Loucy (cell line): ENCODE measurements around the gene ZNF761.
"Not testable (repeated sequence)": the region's sequence is repeated elsewhere in the genome, so short reads cannot be mapped to it uniquely, and the experiment has no call there.

Experiments
- H2AFZ ChIP-seq: fragments of 200-600 bp; sonication (generic); 2 replicates; pipeline ENCODE4 v1.6.0; 2016; ENCODE audit warnings: antibody characterized with exemption, mild to moderate bottlenecking, low read length, moderate library complexity
- H3F3A ChIP-seq: fragments of 200-600 bp; 2 replicates; pipeline ENCODE4 v1.6.0; 2016; ENCODE audit warnings: antibody characterized with exemption, low read depth, mild to moderate bottlenecking
- H3K27me3 ChIP-seq: fragments of 200-600 bp; sonication (generic); 2 replicates; pipeline ENCODE4 v1.6.1; 2014; ENCODE audit warnings: low read length, mild to moderate bottlenecking; ENCODE audit not compliant: insufficient read depth, poor library complexity, severe bottlenecking
- H3K36me3 ChIP-seq: fragments of 200-600 bp; sonication (generic); 2 replicates; pipeline ENCODE4 v1.6.1; 2016; ENCODE audit warnings: low read length; ENCODE audit not compliant: insufficient read depth
- H3K4me1 ChIP-seq: fragments of 200-600 bp; sonication (generic); 2 replicates; pipeline ENCODE4 v1.5.1; 2014; ENCODE audit warnings: low read length, mild to moderate bottlenecking; ENCODE audit not compliant: insufficient read depth, poor library complexity, severe bottlenecking
- H3K4me2 ChIP-seq: fragments of 200-600 bp; sonication (generic); 2 replicates; pipeline ENCODE4 v1.6.0; 2014; ENCODE audit warnings: antibody characterized with exemption, low read length, low read depth, mild to moderate bottlenecking; ENCODE audit not compliant: poor library complexity, severe bottlenecking
- H3K4me3 ChIP-seq: fragments of 200-600 bp; sonication (generic); 2 replicates; pipeline ENCODE4 v1.5.1; 2014; ENCODE audit warnings: low read length, mild to moderate bottlenecking, mixed read lengths; ENCODE audit not compliant: poor library complexity, severe bottlenecking
- H3K79me2 ChIP-seq: fragments of 200-600 bp; sonication (generic); 2 replicates; pipeline ENCODE4 v1.6.1; 2014; ENCODE audit warnings: low read length; ENCODE audit not compliant: insufficient read depth
- H3K9ac ChIP-seq: fragments of 200-600 bp; sonication (generic); 2 replicates; pipeline ENCODE4 v1.6.0; 2014; ENCODE audit warnings: mild to moderate bottlenecking, low read depth, low read length, moderate library complexity; ENCODE audit not compliant: poor library complexity, severe bottlenecking
- H3K9me2 ChIP-seq: fragments of 200-600 bp; sonication (generic); replicated peaks from 2 replicates; pipeline ENCODE4 v1.6.1; 2016; ENCODE audit warnings: low read depth, low read length, mixed read lengths
- H3K9me3 ChIP-seq: fragments of 200-600 bp; sonication (generic); 2 replicates; pipeline ENCODE4 v1.6.1; 2014; ENCODE audit warnings: mild to moderate bottlenecking, antibody characterized with exemption, low read length, low read depth; ENCODE audit not compliant: insufficient read depth
- H4K20me1 ChIP-seq: fragments of 200-600 bp; sonication (generic); 2 replicates; pipeline ENCODE4 v1.6.0; 2014; ENCODE audit warnings: antibody characterized with exemption, low read length, mild to moderate bottlenecking; ENCODE audit not compliant: insufficient read depth, poor library complexity, severe bottlenecking
- CTCF ChIP-seq: fragments of 200-600 bp; sonication (generic); conservative IDR thresholded peaks from 2 replicates; pipeline ENCODE4 v1.5.1; 2014; ENCODE audit warnings: mild to moderate bottlenecking, antibody characterized with exemption, low read length
- EZH2phosphoT487 ChIP-seq: fragments of 200-600 bp; IDR thresholded peaks from 2 replicates; pipeline ENCODE4 v1.6.1; 2018; ENCODE audit warnings: antibody characterized with exemption, mild to moderate bottlenecking, moderate library complexity, borderline replicate concordance

The ZNF761 gene

GRCh38 chr19:53463263-53463662, 31.5 kb downstream of the ZNF761 start:
- H2AFZ ChIP-seq, result no peak overlapping the region
- H3K36me3 ChIP-seq, result no peaks in the 10 kb centered on the region
- no peak overlapping the region for H3K9ac ChIP-seq
- H3K27me3 ChIP-seq, result no peaks in the 10 kb centered on the region
- H3K79me2 ChIP-seq, result peaks cover 7% of the 10 kb centered on the region; the same call in 1 of the 2 replicates
- H3K9me2 ChIP-seq, result no peaks in the 10 kb centered on the region
- H4K20me1 ChIP-seq, result no peaks in the 10 kb centered on the region
- no peaks in the 10 kb centered on the region for H3K9me3 ChIP-seq
- no peak for TF ChIP-seq EZH2phosphoT487
- H3K4me3 ChIP-seq, result no peak overlapping the region
- H3K4me2 ChIP-seq, result no peak overlapping the region
- peaks cover 2% of the 10 kb centered on the region for H3K4me1 ChIP-seq
- H3F3A ChIP-seq, result no peaks in the 10 kb centered on the region

GRCh38 chr19:53466726-53467484, 35.1 kb downstream of the ZNF761 start:
- peak overlapping the region; percentile 96 for H2AFZ ChIP-seq
- no peaks in the 10 kb centered on the region for H3K9me3 ChIP-seq
- no peak for TF ChIP-seq CTCF
- no peak for TF ChIP-seq EZH2phosphoT487
- H3F3A ChIP-seq, result no peaks in the 10 kb centered on the region
- no peaks in the 10 kb centered on the region for H3K27me3 ChIP-seq
- H3K4me1 ChIP-seq, result peaks cover 8% of the 10 kb centered on the region
- no peaks in the 10 kb centered on the region for H4K20me1 ChIP-seq
- H3K4me3 ChIP-seq, result peak overlapping the region; percentile 95
- H3K4me2 ChIP-seq, result peak overlapping the region; percentile 97
- H3K9ac ChIP-seq, result peak overlapping the region; percentile 48
- peaks cover 10% of the 10 kb centered on the region; the same call in 1 of the 2 replicates for H3K79me2 ChIP-seq
- H3K9me2 ChIP-seq, result no peaks in the 10 kb centered on the region
- H3K36me3 ChIP-seq, result no peaks in the 10 kb centered on the region

- peak within 1 kb of the TSS; percentile 95 for H3K4me3 ChIP-seq
- H3K27me3 ChIP-seq, result no peaks in the 10 kb centered on the region
Measured at GRCh38 chr19:53467485-53468262, 35.9 kb downstream of the ZNF761 start, which contains the start of gene ZNF813. TSS of gene ZNF813 (plus strand) at chr19:53467733. CDS start at chr19:53483823, 16,090 bp downstream.

GRCh38 chr19:53468628-53469027, 36.8 kb downstream of the ZNF761 start:
- not testable (repeated sequence) for H3K9me2 ChIP-seq, H3K36me3 ChIP-seq, H3K9me3 ChIP-seq, H3F3A ChIP-seq, H4K20me1 ChIP-seq, H2AFZ ChIP-seq, H3K27me3 ChIP-seq, H3K4me1 ChIP-seq
- H3K9ac ChIP-seq, result peak overlapping the region; percentile 87
- H3K79me2 ChIP-seq, result peaks cover 17% of the 10 kb centered on the region; the same call in 1 of the 2 replicates
- peak overlapping the region; percentile 95 for H3K4me3 ChIP-seq
- H3K4me2 ChIP-seq, result peak overlapping the region; percentile 97

More at GRCh38 chr19:53467485-53468262, 35.9 kb downstream of the ZNF761 start, which contains the start of gene ZNF813:
- Histone ChIP-seq H4K20me1 (no peaks in the 10 kb centered on the region), H3K9me3 (no peaks in the 10 kb centered on the region), H3K9me2 (no peaks in the 10 kb centered on the region), H3K36me3 (no peaks in the 10 kb centered on the region), H3K79me2 (peaks cover 16% of the 10 kb centered on the region; the same call in 1 of the 2 replicates), H3K9ac (peak within 1 kb of the TSS; percentile 87), H3K4me2 (peak within 1 kb of the TSS; percentile 97), H2AFZ (peak within 1 kb of the TSS; percentile 96), H3K4me1 (peaks cover 8% of the 10 kb centered on the region), H3F3A (no peaks in the 10 kb centered on the region)
- no peak for TF ChIP-seq CTCF
- TF ChIP-seq EZH2phosphoT487, result no peak
